ENCODE results near the gene GSC2. TPM values are rescaled to one million over a fixed set of nuclear protein-coding genes. Genes with fewer than 3 reads are reported as not detected.

The GSC2 gene
- total and polyA plus RNA-seq, 12 donors, result not detected

DNA sequence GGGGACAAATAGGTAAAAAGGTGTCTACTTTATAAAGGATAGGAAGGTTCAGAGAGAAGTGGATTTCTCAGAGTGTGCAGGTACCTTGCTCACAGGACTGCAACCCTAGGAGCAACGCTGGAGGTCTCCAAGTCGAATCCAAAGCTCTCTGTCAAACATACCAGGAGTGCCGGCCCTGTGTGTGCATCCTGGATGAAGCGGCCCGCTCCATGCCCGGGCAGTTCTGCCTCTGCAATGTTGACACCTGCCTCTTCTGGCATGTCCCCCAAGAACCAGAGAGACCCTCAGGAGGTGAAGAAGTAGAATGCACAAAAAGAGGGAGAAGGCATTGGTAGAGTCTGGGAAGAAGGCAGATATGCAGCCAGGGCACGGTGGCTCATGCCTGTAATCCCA, 22.1 kb downstream of the GSC2 start:
- intact Hi-C loops (cut with DNase I), result no loop called here
- no peak overlapping the region for H3K27ac ChIP-seq
- peaks cover 0 to 14% (median 0%) of the 10 kb centered on the region in 9 donors for H3K36me3 ChIP-seq
- TF ChIP-seq, protein P1, sequence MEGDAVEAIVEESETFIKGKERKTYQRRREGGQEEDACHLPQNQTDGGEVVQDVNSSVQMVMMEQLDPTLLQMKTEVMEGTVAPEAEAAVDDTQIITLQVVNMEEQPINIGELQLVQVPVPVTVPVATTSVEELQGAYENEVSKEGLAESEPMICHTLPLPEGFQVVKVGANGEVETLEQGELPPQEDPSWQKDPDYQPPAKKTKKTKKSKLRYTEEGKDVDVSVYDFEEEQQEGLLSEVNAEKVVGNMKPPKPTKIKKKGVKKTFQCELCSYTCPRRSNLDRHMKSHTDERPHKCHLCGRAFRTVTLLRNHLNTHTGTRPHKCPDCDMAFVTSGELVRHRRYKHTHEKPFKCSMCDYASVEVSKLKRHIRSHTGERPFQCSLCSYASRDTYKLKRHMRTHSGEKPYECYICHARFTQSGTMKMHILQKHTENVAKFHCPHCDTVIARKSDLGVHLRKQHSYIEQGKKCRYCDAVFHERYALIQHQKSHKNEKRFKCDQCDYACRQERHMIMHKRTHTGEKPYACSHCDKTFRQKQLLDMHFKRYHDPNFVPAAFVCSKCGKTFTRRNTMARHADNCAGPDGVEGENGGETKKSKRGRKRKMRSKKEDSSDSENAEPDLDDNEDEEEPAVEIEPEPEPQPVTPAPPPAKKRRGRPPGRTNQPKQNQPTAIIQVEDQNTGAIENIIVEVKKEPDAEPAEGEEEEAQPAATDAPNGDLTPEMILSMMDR (IDR thresholded peaks at IDR 0.05), result no peak
- H3K4me3 ChIP-seq, result no peak overlapping the region
- H3K4me1 ChIP-seq, result peaks cover under 1 to 3% (median 2%) of the 10 kb centered on the region in 9 donors
- no peak for ATAC-seq
- DNase-seq, result peak in 1 of 2 donors; percentile 1
- H3K27me3 ChIP-seq, result no peaks in the 10 kb centered on the region
- 86 to 92% methylated on average over 7 of the region's 7 CpGs for WGBS, 2 donors
- H3K9me3 ChIP-seq, result no peaks in the 10 kb centered on the region

DNA sequence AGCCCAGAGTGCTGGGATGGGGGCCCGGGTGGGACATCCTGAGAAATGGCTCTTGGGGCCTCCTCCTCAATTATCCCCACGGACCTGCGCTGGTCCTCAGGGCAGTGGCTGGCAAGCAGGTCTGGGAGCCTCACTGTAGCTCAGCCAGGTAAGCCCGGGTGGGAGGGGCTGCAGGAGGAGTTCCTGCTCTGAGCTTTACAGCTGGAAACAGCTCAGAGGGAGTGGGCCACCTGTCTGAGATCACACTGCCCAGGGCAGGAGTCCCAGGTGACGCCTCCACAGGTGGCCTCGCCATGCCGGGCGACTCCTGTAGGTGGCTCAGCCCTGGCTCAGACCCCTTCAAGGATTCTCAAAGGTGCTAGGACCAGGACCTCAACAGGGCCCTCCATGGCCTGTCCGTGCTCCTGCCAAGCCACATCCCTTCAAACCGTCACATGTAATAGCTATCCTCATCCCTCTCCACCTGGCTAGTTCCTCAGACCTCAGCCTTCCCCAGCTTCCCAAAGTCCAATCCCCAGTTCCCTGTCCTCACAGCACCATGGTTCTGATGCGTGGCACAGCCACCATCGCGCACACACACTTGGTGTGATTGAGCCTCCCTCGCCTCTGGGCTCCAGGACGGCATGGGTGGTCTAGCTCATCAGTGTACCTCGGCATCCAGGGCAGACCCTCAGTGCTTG, 22.6 kb downstream of the GSC2 start:
- 92 to 94% methylated on average over 16 of the region's 16 CpGs for WGBS, 2 donors
- no peaks in the 10 kb centered on the region for H3K9me3 ChIP-seq
- ATAC-seq, result no peak
- peaks cover 3 to 8% (median 6%) of the 10 kb centered on the region in 9 donors for H3K4me1 ChIP-seq
- no peaks in the 10 kb centered on the region for H3K27me3 ChIP-seq
- no peak overlapping the region for H3K27ac ChIP-seq
- H3K36me3 ChIP-seq, result peaks cover 0 to 9% (median 0%) of the 10 kb centered on the region in 9 donors
- no peak overlapping the region for H3K4me3 ChIP-seq
- TF ChIP-seq, protein P1 (IDR thresholded peaks at IDR 0.05), result no peak
- peak in 1 of 2 donors; percentile 6 for DNase-seq
- intact Hi-C loops (cut with DNase I), result no loop called here

DNA sequence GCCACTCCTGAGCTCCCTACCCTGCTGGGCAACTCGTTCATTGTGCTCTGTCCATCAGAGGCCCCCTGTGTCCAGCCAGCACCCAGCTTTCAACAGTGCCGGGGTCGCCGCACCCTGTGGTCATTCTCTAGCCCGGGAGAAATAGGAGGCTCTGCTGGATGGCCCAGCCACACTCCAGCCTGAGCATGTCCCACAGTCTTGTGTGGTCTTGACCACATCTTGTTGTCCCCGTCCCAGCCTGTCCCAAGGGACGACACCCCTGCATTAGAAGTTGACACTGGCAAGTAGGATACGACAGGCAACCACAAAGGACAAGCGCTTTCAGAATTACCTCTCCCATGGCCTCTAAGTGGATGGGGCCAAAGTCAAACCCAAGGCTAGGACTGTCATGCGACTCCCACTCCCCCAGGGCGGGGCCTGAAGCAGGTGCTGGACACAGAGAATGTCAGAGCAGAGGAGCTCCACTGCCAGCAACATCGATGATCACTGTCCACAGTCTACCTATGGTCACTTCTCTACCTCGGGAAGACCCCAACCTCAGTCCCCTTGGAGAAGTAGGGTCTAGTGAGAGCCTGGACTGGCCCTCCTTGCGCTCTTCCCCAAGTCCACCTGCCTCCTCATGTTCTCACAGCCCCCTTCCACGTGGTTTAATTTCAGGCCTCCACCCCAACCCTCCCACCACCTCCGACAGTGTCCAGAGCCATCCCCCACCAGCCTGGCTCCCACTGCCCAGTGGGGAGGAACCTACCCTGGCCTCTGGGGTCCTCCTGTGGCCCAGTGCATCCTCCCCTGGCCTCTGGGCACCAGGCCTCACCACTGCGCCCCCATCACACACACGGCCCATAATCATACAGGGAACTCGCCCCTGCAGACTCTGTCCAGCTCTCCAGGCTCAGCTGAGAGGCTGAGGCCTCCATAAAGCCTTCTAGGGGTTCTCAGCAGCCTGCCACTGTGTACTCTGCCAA, 23.5 kb downstream of the GSC2 start:
- Histone ChIP-seq H3K4me3 (no peak overlapping the region), H3K27me3 (no peaks in the 10 kb centered on the region), H3K9me3 (no peaks in the 10 kb centered on the region), H3K36me3 (peaks cover 0 to 3% (median 0%) of the 10 kb centered on the region in 9 donors), H3K27ac (no peak overlapping the region), H3K4me1 (peaks cover 4 to 8% (median 6%) of the 10 kb centered on the region in 9 donors)
- TF ChIP-seq, protein P1 (IDR thresholded peaks at IDR 0.05), result no peak
- WGBS, 2 donors, result 89 to 91% methylated on average over 19 of the region's 19 CpGs
- intact Hi-C loops (cut with DNase I), result no loop called here
- ATAC-seq, result no peak
- peak in 1 of 2 donors; percentile 3 for DNase-seq

DNA sequence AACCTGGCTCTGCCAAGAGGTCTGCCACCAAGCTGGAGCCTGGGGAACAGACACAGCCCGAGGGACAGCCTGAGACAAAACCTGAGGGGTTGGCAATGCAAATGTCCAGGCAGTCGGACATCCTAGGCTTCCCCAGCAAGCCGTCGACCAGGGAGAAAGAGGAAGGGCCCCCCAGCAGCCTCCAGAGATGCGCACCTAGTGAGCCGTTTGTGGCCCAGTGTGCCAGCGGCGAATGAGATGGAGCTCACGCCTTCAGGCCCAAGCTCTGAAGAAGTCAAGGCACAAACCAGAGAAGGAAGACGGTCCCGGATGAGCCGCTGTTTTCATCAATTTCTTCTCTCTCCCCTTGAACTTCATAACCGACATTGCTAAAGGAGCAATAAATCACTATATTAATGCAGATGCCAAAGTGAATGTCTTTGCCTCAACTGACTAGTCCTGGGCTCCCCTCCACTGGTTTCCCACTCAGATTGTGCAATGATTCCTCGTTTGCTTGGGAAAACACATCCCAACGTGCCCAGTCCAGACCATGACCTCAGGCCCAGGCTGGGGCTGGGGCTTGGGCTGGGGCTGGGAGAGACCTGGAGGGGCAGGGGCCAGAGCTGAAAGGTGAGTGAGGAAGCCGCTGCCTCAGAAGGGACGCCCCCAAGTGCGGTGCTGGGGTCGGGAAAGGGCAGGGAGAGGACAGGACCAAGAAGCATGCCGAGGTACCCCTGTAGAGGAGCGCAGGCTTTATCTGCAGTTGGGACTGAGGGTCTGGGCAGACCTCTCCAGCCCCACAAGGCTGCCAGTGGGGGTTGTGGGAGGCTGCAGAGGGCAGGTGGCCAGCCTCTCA, 24.4 kb downstream of the GSC2 start:
- H3K27me3 ChIP-seq, result no peaks in the 10 kb centered on the region
- H3K36me3 ChIP-seq, result no peaks in the 10 kb centered on the region
- no peak overlapping the region for H3K4me3 ChIP-seq
- intact Hi-C loops (cut with DNase I), result no loop called here
- no peak for DNase-seq
- H3K27ac ChIP-seq, result no peak overlapping the region
- 87 to 89% methylated on average over 21 of the region's 21 CpGs for WGBS, 2 donors
- TF ChIP-seq, protein P1 (IDR thresholded peaks at IDR 0.05), result no peak
- H3K4me1 ChIP-seq, result peaks cover 8 to 17% (median 14%) of the 10 kb centered on the region in 9 donors
- no peaks in the 10 kb centered on the region for H3K9me3 ChIP-seq
- ATAC-seq, result no peak
